Activated CD8-positive, alpha-beta T cell treated with anti-CD3 and anti-CD28 coated beads for 36 hours (primary cell): ENCODE measurements around the gene HSPA9. TPM values are rescaled to one million over a fixed set of nuclear protein-coding genes. Genes with fewer than 3 reads are reported as not detected.

ENCODE experiments used
- ATAC-seq: fragments of 200-7000 bp; cut with Tn5 transposase; one replicate; pipeline ENCODE4 v1.10.0; 2021; ENCODE audit warnings: mild to moderate bottlenecking, moderate library complexity
- CTCF ChIA-PET: fragments of 350-600 bp; sonication (Branson Sonifier 250); formaldehyde crosslinking; loops from one replicate; lab custom pipeline; 2021; ENCODE audit warnings: antibody characterized with exemption; lab: Charles Lee
- POLR2A ChIA-PET: fragments of 350-600 bp; sonication (Branson Sonifier 250); formaldehyde crosslinking; loops from one replicate; lab custom pipeline; 2021; ENCODE audit warnings: antibody characterized with exemption; lab: Charles Lee
- DNase-seq: peaks from one replicate; pipeline ENCODE4 v3.0.0-alpha.2; 2020
- H3K27ac Mint-ChIP-seq: one replicate; pipeline ENCODE4 v1.8.0; 2021; ENCODE audit warnings: mild to moderate bottlenecking, mixed read lengths
- H3K27me3 Mint-ChIP-seq: one replicate; pipeline ENCODE4 v1.8.0; 2021; ENCODE audit warnings: mixed read lengths
- H3K36me3 Mint-ChIP-seq: one replicate; pipeline ENCODE4 v1.8.0; 2021; ENCODE audit warnings: low read depth, mixed read lengths
- H3K4me1 Mint-ChIP-seq: one replicate; pipeline ENCODE4 v1.8.0; 2021; ENCODE audit warnings: low read depth, mixed read lengths
- H3K4me3 Mint-ChIP-seq: one replicate; pipeline ENCODE4 v1.8.0; 2021; ENCODE audit warnings: mild to moderate bottlenecking, moderate library complexity, mixed read lengths
- H3K9me3 Mint-ChIP-seq: one replicate; pipeline ENCODE4 v1.8.0; 2021; ENCODE audit warnings: mixed read lengths
- CTCF ChIP-seq: fragments of 200-600 bp; IDR thresholded peaks from one replicate; pipeline ENCODE4 v1.8.0; 2022; ENCODE audit warnings: antibody characterized with exemption, mild to moderate bottlenecking
- intact Hi-C: fragments of 100-400 bp; cut with micrococcal nuclease; formaldehyde crosslinking; loops from one replicate; pipeline ENCODE4 v1.10.0; 2022
- total RNA-seq, 2 experiments: library from RNA; stranded (reverse); gene quantifications; one replicate each; pipeline ENCODE4 v1.2.3, GENCODE V29; 2021

Gene HSPA9
- total RNA-seq, 2 experiments from 2014 or later = 426 to 442 TPM

GRCh38 chr5:138543730-138544104 is 31.5 kb downstream of the HSPA9 start:
- Mint-ChIP-seq H3K4me3 (peak overlapping the region; percentile 99), H3K9me3 (no peaks in the 10 kb centered on the region), H3K36me3 (peaks cover 53% of the 10 kb centered on the region), H3K4me1 (peaks cover 68% of the 10 kb centered on the region), H3K27ac (peak overlapping the region; percentile 100), H3K27me3 (no peaks in the 10 kb centered on the region)
- DNase-seq (no peak), ATAC-seq (peak; percentile 62)
- POLR2A ChIA-PET = interaction anchor here (0.6 to 4.3 kb wide), 17 partner anchors 9 to 729 kb away, joined by 3 to 65 read pairs (median 5); partner anchors contain the start of genes EGR1 and HSPA9
- TF ChIP-seq CTCF = no peak
- CTCF ChIA-PET = interaction anchor here (0.9 to 2.9 kb wide), 8 partner anchors 12 to 205 kb away, joined by 3 to 11 read pairs (median 4); partner anchors contain the start of genes EGR1, FAM53C and HSPA9
- intact Hi-C loops = loop anchor here (1.0 to 2.0 kb wide), 2 partner anchors 32 to 79 kb away; partner anchors contain the start of genes EGR1 and HSPA9

GRCh38 chr5:138542956-138543729 is 32.1 kb downstream of the HSPA9 start, which contains the start of gene ETF1:
ETF1 (minus strand) TSS chr5:138543236; CDS start chr5:138542918, 318 bp downstream.
- POLR2A ChIA-PET = interaction anchor here (0.6 to 4.3 kb wide), 26 partner anchors 9 to 799 kb away, joined by 3 to 65 read pairs (median 4); partner anchors contain the start of genes BRD8, EGR1, HSPA9 and KIF20A
- Mint-ChIP-seq H3K27ac (peak within 1 kb of the TSS; percentile 100), H3K4me3 (peak within 1 kb of the TSS; percentile 99), H3K9me3 (no peaks in the 10 kb centered on the region), H3K36me3 (peaks cover 57% of the 10 kb centered on the region), H3K27me3 (no peaks in the 10 kb centered on the region), H3K4me1 (peaks cover 67% of the 10 kb centered on the region)
- no peak for TF ChIP-seq CTCF
- intact Hi-C loops = loop anchor here (1.0 to 2.0 kb wide), 2 partner anchors 32 to 78 kb away; partner anchors contain the start of genes EGR1 and HSPA9
- DNase-seq = peak; percentile 100
- CTCF ChIA-PET = interaction anchor here (0.9 to 2.9 kb wide), 10 partner anchors 12 to 205 kb away, joined by 3 to 11 read pairs (median 3); partner anchors contain the start of genes EGR1, FAM53C and HSPA9
- ATAC-seq = peak; percentile 94

DNA sequence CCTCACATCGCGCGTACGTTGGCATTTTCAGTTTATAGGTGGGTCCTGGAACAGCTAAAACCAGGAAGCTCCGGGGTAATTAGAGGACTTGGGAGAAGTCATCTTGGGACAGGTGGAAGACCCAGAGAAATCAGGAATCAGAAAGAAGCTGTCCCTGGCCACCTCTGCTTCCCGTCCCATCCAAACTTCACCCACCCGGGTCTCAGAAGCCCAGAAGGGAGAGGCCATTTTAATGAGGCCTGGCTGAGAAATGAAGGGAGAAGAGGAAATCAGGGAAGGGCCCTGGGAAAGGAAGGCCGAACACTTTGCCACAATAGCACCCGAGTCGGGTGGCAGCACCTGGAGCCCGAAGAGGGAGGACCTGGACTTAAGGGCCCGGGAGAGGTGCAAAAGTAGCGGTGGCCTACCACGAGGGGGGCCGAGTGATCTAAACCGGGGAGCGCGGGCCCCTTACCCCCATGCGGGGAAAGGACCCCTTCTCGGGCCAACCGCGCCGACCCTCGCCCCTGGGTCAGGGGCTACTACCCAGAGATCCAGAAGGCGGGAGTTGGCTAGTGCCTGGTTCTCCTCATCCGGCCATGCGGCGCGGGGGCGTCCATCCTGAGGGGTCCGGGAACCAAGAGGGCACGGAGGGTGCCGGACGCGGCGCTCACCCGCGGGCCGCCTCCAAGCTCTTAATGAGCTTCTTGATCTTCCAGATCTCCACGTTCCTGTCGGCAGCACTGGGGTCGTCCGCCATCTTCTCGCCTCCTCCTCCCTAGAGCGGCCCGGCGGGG is 32.8 kb downstream of the HSPA9 start:
- no peak for ATAC-seq
- intact Hi-C loops = loop anchor here (2.0 kb wide), 1 partner anchor 78 kb away; the partner anchor contains the start of gene EGR1
- ChIA-PET POLR2A (interaction anchor here (0.8 to 4.3 kb wide), 19 partner anchors 8 to 800 kb away, joined by 3 to 65 read pairs (median 5); partner anchors contain the start of genes BRD8, EGR1, HSPA9 and KIF20A), CTCF (interaction anchor here (1.0 to 2.9 kb wide), 6 partner anchors 14 to 189 kb away, joined by 3 to 11 read pairs (median 6); partner anchors contain the start of genes EGR1 and HSPA9)
- Mint-ChIP-seq H3K27me3 (no peaks in the 10 kb centered on the region), H3K4me3 (peak overlapping the region; percentile 99), H3K9me3 (no peaks in the 10 kb centered on the region), H3K36me3 (peaks cover 57% of the 10 kb centered on the region), H3K4me1 (peaks cover 63% of the 10 kb centered on the region), H3K27ac (peak overlapping the region; percentile 100)
- peak; percentile 17 for DNase-seq
- TF ChIP-seq CTCF = no peak

GRCh38 chr5:138541511-138542179 is 33.6 kb downstream of the HSPA9 start:
- no peak for TF ChIP-seq CTCF
- CTCF ChIA-PET = interaction anchor here (2.9 kb wide), 1 partner anchor 92 kb away, joined by 11 read pairs; no protein-coding TSS in a partner anchor
- Mint-ChIP-seq H3K9me3 (no peaks in the 10 kb centered on the region), H3K27me3 (no peaks in the 10 kb centered on the region), H3K4me1 (peaks cover 65% of the 10 kb centered on the region), H3K36me3 (peaks cover 62% of the 10 kb centered on the region), H3K4me3 (peak overlapping the region; percentile 99), H3K27ac (peak overlapping the region; percentile 100)
- POLR2A ChIA-PET = interaction anchor here (0.7 to 4.3 kb wide), 9 partner anchors 10 to 363 kb away, joined by 3 to 65 read pairs (median 21); partner anchors contain the start of genes BRD8, EGR1, HSPA9 and KIF20A
- ATAC-seq (no peak), DNase-seq (no peak)
- intact Hi-C loops = loop anchor here (2.0 kb wide), 1 partner anchor 77 kb away; the partner anchor contains the start of gene EGR1
